Jurkat, Clone E6-1 (cell line): Measurements from ENCODE around the gene FAM3D.
"Not testable (repeated sequence)": the region's sequence is repeated elsewhere in the genome, so short reads cannot be mapped to it uniquely, and the experiment has no call there.

Experiments
- DNase-seq: peaks from one replicate; pipeline ENCODE4 v3.0.0-alpha.2; 2011; ENCODE audit warnings: low read depth, low spot score
- H3K4me3 ChIP-seq: 2 replicates; pipeline ENCODE4 v1.5.1; 2011; ENCODE audit warnings: mild to moderate bottlenecking, low read length, control low read depth, moderate library complexity

The FAM3D gene

GRCh38 chr3:58686847-58687246 lies 20.3 kb upstream of the FAM3D start:
- no peak for DNase-seq
- H3K4me3 ChIP-seq, result no peak overlapping the region

- no peak overlapping the region for H3K4me3 ChIP-seq
- no peak for DNase-seq
Observed at GRCh38 chr3:58685641-58686040, 19.1 kb upstream of the FAM3D start.

DNA sequence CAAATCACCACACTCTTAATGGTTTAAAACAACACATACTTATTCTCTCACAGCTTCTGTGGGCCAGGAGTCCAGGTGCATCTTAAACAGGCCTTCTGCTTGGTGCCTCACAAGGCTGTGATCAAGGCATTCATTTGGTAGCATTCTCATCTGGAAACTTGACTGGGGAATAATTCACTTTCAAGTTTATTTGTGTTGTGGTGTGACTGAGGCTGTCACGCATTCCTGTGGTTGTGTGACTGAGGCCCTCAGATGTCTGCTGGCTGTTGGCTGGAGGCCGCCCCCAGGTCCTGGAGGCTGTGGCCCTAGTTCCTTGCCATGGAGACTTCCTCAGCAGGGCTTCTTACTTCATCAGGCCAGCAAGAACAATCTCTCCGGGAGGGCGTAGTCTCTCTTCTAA lies 16.9 kb upstream of the FAM3D start:
- peak; percentile 24 for DNase-seq
- no peak overlapping the region for H3K4me3 ChIP-seq

DNA sequence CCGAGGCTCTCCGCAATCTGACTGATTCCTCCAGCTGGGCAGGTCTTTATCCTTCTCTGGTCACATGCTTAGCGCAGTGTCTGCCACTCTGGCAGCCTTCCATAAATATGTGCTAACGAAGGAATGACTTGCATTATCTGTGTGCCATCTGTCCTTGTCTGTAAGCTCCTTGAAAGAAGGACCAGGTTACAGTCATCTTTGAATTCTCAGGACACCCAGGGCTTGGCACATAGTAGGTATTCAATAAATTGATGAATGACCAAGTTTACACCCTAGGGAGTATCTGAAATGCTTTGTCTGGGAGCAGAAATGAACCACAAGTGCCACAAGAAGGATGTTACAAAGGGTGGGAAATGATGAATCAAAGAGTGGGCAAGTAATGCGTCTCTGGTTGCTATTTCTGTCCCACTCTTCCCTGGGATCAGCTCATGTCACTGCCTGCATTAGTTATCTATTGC lies 16.5 kb upstream of the FAM3D start:
- no peak for DNase-seq
- H3K4me3 ChIP-seq, result no peak overlapping the region

DNA sequence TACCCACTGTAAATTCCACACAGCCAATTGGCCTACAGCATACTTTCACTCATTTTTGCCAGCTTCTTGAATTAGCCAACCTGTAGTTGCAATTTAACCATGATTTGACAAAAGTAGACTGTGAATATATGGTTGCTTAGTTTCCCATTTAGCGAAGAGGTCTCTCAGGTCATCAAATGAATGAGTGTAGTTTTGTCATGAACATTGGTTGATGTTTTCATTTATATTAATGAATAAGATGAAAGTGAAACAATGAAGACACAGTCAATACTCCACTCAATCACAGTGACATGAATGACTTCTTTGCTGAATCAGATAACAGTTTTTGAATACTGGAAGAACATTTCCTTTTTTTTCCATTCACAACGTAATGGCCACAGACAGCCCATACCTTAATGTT lies 15.3 kb upstream of the FAM3D start:
- no peak for DNase-seq
- H3K4me3 ChIP-seq, result no peak overlapping the region

- DNase-seq, result no peak
Observed at GRCh38 chr3:58680879-58681525, 14.4 kb upstream of the FAM3D start.

GRCh38 chr3:58679974-58680666 lies 13.5 kb upstream of the FAM3D start:
- no peak overlapping the region for H3K4me3 ChIP-seq
- no peak for DNase-seq

More at GRCh38 chr3:58680879-58681525, 14.4 kb upstream of the FAM3D start:
- no peak overlapping the region for H3K4me3 ChIP-seq

GRCh38 chr3:58679446-58679845 lies 12.9 kb upstream of the FAM3D start:
- no peak for DNase-seq
- no peak overlapping the region for H3K4me3 ChIP-seq

GRCh38 chr3:58678177-58678970 lies 11.8 kb upstream of the FAM3D start:
- DNase-seq, H3K4me3 ChIP-seq: not testable (repeated sequence)

- DNase-seq, result no peak
- H3K4me3 ChIP-seq, result no peak overlapping the region
Observed at GRCh38 chr3:58672880-58673279, 6.3 kb upstream of the FAM3D start.

GRCh38 chr3:58672451-58672850 lies 5.9 kb upstream of the FAM3D start:
- no peak overlapping the region for H3K4me3 ChIP-seq
- peak; percentile 10 for DNase-seq

GRCh38 chr3:58670506-58671135 lies 4.0 kb upstream of the FAM3D start:
- H3K4me3 ChIP-seq, result no peak overlapping the region
- no peak for DNase-seq

DNA sequence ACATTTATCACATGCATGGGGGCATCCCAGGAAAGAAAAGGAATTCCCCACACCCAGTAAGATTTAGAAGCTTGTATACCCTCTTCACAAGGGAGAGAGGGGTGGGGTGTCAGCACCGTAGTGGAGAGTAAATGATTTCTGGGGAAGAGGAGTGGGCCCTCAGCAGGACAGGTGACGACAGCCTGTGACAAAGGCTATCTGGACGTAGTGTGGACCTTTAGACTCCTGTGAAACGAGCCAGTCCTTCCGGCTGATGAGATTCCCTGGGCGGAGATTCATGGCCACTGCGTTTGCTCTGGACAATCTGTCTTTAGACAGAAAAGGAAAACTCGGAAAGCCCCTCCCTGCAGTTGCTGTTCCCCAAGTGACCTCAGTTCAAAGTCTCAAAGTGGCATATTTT lies 1.7 kb upstream of the FAM3D start:
- no peak for DNase-seq
- no peak overlapping the region for H3K4me3 ChIP-seq

DNA sequence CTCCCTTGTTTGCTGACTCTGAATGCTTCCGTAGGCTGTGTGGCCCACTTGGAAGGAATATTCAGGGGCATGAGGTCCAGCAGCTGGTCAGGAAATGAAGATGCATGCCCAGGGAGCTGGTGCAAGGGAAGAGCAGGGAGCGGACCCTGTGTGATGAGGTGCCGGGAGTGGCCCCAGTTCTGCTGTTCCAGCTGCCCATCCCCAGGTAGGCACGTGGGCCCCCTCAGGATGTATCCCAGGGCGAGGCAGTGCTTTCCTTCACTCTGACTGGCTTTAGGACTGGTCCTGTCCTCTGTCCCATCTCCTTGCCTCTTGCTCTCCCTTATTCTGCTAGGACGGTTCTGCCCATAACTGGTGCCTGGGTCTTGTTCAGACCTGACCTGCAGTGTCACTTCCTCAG lies 1.1 kb upstream of the FAM3D start:
- no peak for DNase-seq
- no peak overlapping the region for H3K4me3 ChIP-seq

GRCh38 chr3:58667229-58667628 lies 655 bp upstream of the FAM3D start:
- DNase-seq, result no peak
- H3K4me3 ChIP-seq, result no peak overlapping the region

DNA sequence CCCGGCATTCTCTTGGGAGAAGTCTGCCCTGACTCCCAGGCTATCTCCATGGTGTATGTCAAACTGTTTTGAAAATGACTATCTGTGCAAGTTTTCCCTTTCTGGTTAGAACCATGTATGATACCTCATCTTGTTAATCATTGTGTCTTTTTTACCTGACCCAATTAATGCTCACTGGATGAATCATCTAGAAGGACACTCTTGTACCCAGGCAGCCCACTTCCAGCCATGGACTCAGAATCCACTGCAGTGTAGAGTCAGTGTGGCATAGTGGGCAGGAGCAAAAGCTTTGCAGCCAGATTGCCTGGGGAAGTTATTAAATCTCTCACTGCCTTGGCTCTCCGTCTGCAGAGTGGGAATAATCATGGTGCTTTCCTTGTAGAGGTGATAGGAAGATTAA lies 1.2 kb downstream of the FAM3D start:
- no peak for DNase-seq
- no peak overlapping the region for H3K4me3 ChIP-seq

DNA sequence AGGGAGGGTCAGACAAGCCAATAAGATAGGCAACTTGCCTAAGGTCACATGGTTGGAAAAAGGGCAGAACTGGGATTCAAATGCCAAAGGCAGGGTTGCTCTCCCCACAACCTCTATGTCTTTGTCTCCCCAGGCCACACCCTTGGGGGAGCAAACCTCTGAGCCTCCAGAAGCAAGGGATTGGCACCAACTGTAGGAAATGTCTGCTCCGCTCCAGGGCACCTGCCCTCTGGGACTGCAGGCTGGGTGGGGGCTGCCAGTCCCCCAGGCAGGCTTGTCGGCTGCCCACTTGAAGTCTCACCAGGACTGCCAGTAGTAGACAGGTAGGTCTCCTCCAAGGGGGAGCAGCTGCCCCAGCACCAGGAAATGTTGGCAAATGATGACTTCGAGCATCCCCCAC lies 2.0 kb downstream of the FAM3D start:
- DNase-seq, result no peak
- H3K4me3 ChIP-seq, result no peak overlapping the region

DNA sequence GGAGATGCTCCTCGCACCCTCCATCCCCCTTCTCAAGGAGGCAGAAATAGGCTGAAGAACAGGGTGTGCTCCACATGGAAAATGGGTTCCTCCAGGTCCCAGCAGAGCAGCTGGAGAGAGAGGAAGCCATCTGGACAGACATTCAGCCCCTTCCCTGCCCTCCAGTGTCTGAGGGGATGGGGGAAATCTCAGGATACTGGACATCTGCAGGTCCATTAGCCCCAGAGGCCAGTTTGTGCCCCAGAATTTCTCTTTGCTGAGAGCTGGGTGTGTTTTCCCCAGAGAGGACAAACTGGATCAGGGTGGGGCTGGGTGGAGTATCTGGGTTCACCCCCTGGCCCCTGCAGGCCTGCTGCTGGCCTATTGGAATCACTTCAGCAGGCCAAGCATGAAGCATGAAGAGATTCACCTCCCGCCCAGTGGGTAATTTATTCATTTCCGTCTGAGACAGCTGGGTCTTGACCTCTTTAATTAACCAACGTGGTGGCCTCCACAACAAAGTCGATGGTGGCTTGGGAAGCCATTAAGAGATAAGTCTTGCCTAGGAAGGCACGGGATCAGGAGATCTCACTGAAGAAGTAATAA lies 4.6 kb downstream of the FAM3D start:
- DNase-seq, result no peak
- no peak overlapping the region for H3K4me3 ChIP-seq

DNA sequence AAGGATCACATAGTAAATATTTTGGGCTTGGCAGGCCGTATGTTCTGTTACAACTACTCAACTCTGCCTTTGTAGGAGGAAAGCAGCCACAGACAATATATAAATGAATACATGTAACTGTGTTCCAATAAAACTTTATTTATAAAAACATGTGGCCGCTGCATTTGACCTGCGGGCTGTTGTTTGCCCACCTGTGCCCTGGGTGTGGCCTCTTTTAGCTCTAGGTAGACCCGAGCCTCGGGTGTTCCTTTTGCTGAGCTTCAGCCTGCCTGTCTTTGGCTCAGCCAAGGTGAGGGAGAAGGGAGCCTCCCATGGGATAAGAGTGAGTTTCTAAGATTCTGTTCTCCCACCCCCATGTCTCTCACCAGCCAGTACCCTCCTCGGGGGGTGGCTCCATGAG lies 5.6 kb downstream of the FAM3D start:
- no peak overlapping the region for H3K4me3 ChIP-seq
- no peak for DNase-seq
